K562 (cell line): ENCODE measurements around the gene LAMTOR5. TPM values are rescaled to one million over a fixed set of nuclear protein-coding genes. Genes with fewer than 3 reads are reported as not detected.

Experiments used
- ATAC-seq: fragments of 200-7000 bp; cut with Tn5 transposase; 3 replicates; pipeline ENCODE4 v1.9.1; 2020; ENCODE audit warnings: moderate library complexity
- BruUV-seq: library from RNA; stranded (reverse); fragments of 400-500 nt; replicated peaks from 2 replicates; lab custom pipeline; 2021; lab: Mats Ljungman, UMichigan
- CTCF ChIA-PET: fragments of 300-600 bp; formaldehyde crosslinking; extraction: SDS; loops from one replicate; lab custom pipeline; 2021; ENCODE audit warnings: low intra/inter-chr PET ratio; lab: Yijun Ruan, JAX
- POLR2A ChIA-PET: fragments of 300-600, 350-650 bp; sonication (Branson Sonifier 250); formaldehyde crosslinking; extraction: SDS; loops from one replicate; lab custom pipeline; 2021; ENCODE audit warnings: antibody characterized with exemption, inconsistent platforms; lab: Yijun Ruan, JAX
- DNase-seq, 4 experiments: peaks; one replicate each; pipeline versions ENCODE4 v3.0.0 to v3.0.0-alpha.2; 2011 to 2018; ENCODE audit warnings: low spot score in 3 of 4, mixed read lengths in 3 of 4; ENCODE audit errors: extremely low read depth in 1 of 4
- FAIRE-seq: peaks from 2 replicates; lab custom pipeline; 2011; peaks lifted over from hg19 to GRCh38; lab: Jason Lieb, UNC
- H2AFZ ChIP-seq: 2 replicates; pipeline ENCODE4 v1.6.0; 2011; ENCODE audit warnings: low read depth, low read length, control low read depth, inconsistent platforms
- H3K27ac ChIP-seq: fragments of 200-600 bp; 3 replicates; pipeline ENCODE4 v1.8.0; 2011; ENCODE audit warnings: low read depth, mild to moderate bottlenecking, control low read depth, inconsistent platforms, low read length, moderate library complexity, mixed read lengths; ENCODE audit errors: extremely low read depth
- H3K27me3 ChIP-seq, 2 experiments: fragments of 300-600 bp in 1 of 2; 2 replicates in 1 of 2; 3 replicates in 1 of 2; pipeline versions ENCODE4 v1.6.0 to v1.8.0; 2011; ENCODE audit warnings: inconsistent platforms in 2 of 2, low read length in 2 of 2, mild to moderate bottlenecking in 1 of 2, mixed read lengths in 1 of 2, moderate library complexity in 1 of 2; ENCODE audit not compliant: control insufficient read depth in 2 of 2, insufficient read depth in 2 of 2
- H3K36me3 ChIP-seq: fragments of 300-600 bp; 3 replicates; pipeline ENCODE4 v1.8.0; 2011; ENCODE audit warnings: mild to moderate bottlenecking, low read length, inconsistent platforms; ENCODE audit not compliant: control insufficient read depth, insufficient read depth
- H3K4me1 ChIP-seq, 2 experiments: fragments of 200-600 bp in 1 of 2; replicated peaks in 1 of 2; 2 replicates in 1 of 2; 3 replicates in 1 of 2; pipeline versions ENCODE4 v1.5.1 to v1.8.0; 2011; ENCODE audit warnings: inconsistent platforms in 2 of 2, low read length in 2 of 2, mild to moderate bottlenecking in 1 of 2, mixed read lengths in 1 of 2, moderate library complexity in 1 of 2; ENCODE audit not compliant: control insufficient read depth in 2 of 2, insufficient read depth in 2 of 2
- H3K4me2 ChIP-seq: 2 replicates; pipeline ENCODE4 v1.6.1; 2011; ENCODE audit warnings: low read length, control low read depth, inconsistent platforms, mixed read lengths; ENCODE audit not compliant: insufficient read depth
- H3K4me3 ChIP-seq: fragments of 200-600 bp; sonication (generic), shearing (Covaris generic); 2 replicates; pipeline ENCODE4 v1.5.1; 2016; ENCODE audit warnings: control low read depth, inconsistent platforms
- H3K79me2 ChIP-seq: fragments of 200-600 bp; 3 replicates; pipeline ENCODE4 v1.8.0; 2011; ENCODE audit warnings: low read length, inconsistent platforms; ENCODE audit not compliant: control insufficient read depth, insufficient read depth
- H3K9ac ChIP-seq, 2 experiments: 2 replicates each; pipeline versions ENCODE4 v1.6.0 to v1.6.1; 2011; ENCODE audit warnings: low read depth in 2 of 2, low read length in 2 of 2, control low read depth in 1 of 2, inconsistent platforms in 1 of 2, mild to moderate bottlenecking in 1 of 2, mixed read lengths in 1 of 2; ENCODE audit not compliant: insufficient read depth in 1 of 2
- H3K9me1 ChIP-seq: one replicate; pipeline ENCODE4 v1.6.0; 2011; ENCODE audit warnings: inconsistent platforms, mild to moderate bottlenecking, low read length, moderate library complexity; ENCODE audit not compliant: control insufficient read depth, insufficient read depth
- H3K9me3 ChIP-seq: replicated peaks from 2 replicates; pipeline ENCODE4 v1.5.1; 2011; ENCODE audit warnings: low read depth, low read length, inconsistent platforms; ENCODE audit not compliant: control insufficient read depth, insufficient read depth
- H4K20me1 ChIP-seq: replicated peaks from 2 replicates; pipeline ENCODE4 v1.6.1; 2011; ENCODE audit warnings: low read length, inconsistent platforms, mixed read lengths; ENCODE audit not compliant: control insufficient read depth, insufficient read depth
- EGR1 ChIP-seq: fragments of 450-650 bp; conservative IDR thresholded peaks from 2 replicates; pipeline ENCODE4 v1.6.1; 2017; ENCODE audit warnings: mild to moderate bottlenecking
- ELF2 ChIP-seq: fragments of 250-450 bp; sonication (Bioruptor Pico); IDR thresholded peaks from 2 replicates; pipeline ENCODE4 v1.5.0; 2021; ENCODE audit warnings: mild to moderate bottlenecking
- GTF2F1 ChIP-seq: IDR thresholded peaks from 2 replicates; pipeline ENCODE4 v1.6.1; 2011; ENCODE audit warnings: low read depth, low read length, improper control_type of control experiment
- HNRNPL ChIP-seq: fragments of 200-400 bp; formaldehyde crosslinking; IDR thresholded peaks from 2 replicates; pipeline ENCODE4 v1.6.1; 2017; ENCODE audit warnings: low read depth, mild to moderate bottlenecking, low read length
- ID3 ChIP-seq, 2 experiments: fragments of 250-450 bp in 1 of 2; fragments of 450-650 bp in 1 of 2; sonication (Bioruptor Pico) in 1 of 2; IDR thresholded peaks; 2 replicates each; pipeline versions ENCODE4 v1.6.1 to v1.8.0; 2016 to 2021; ENCODE audit warnings: mild to moderate bottlenecking in 2 of 2, moderate library complexity in 2 of 2, missing compliant biosample characterization in 1 of 2, missing genetic modification characterization in 1 of 2
- JUN ChIP-seq, 2 experiments: sonication (generic) in 1 of 2; formaldehyde crosslinking in 1 of 2; IDR thresholded peaks; 2 replicates each; pipeline versions ENCODE4 v1.6.1 to v1.8.0; 2012 to 2022; ENCODE audit warnings: borderline replicate concordance in 2 of 2, mild to moderate bottlenecking in 2 of 2, improper control_type of control experiment in 1 of 2, low read depth in 1 of 2, low read length in 1 of 2, missing genetic modification reagents in 1 of 2
- KLF16 ChIP-seq: IDR thresholded peaks from 2 replicates; pipeline ENCODE4 v1.6.1; 2016; ENCODE audit warnings: antibody characterized with exemption
- RBBP5 ChIP-seq: fragments of 200-600 bp; sonication (generic); IDR thresholded peaks from 2 replicates; pipeline ENCODE4 v1.6.1; 2012; ENCODE audit warnings: borderline replicate concordance, mild to moderate bottlenecking, low read length, control low read depth, inconsistent platforms; ENCODE audit not compliant: insufficient read depth, poor library complexity, severe bottlenecking
- RNF219 ChIP-seq: fragments of 250-450 bp; sonication (Bioruptor Pico); IDR thresholded peaks from 2 replicates; pipeline ENCODE4 v1.5.0; 2022; ENCODE audit warnings: mild to moderate bottlenecking
- SMARCA4 ChIP-seq: fragments of 450-650 bp; IDR thresholded peaks from 2 replicates; pipeline ENCODE4 v1.6.1; 2016
- SREBF1 ChIP-seq: fragments of 150-350 bp; IDR thresholded peaks from 2 replicates; pipeline ENCODE4 v1.6.1; 2014; ENCODE audit warnings: antibody characterized with exemption, low read depth, low read length, borderline replicate concordance
- ZBTB17 ChIP-seq: fragments of 450-650 bp; formaldehyde crosslinking; IDR thresholded peaks from 2 replicates; pipeline ENCODE4 v1.4.0; 2020; ENCODE audit warnings: mild to moderate bottlenecking
- ZNF280B ChIP-seq: fragments of 250-450 bp; sonication (Bioruptor Pico); IDR thresholded peaks from 2 replicates; pipeline ENCODE4 v1.5.1; 2021; ENCODE audit warnings: mild to moderate bottlenecking
- ZNF324 ChIP-seq: fragments of 250-450 bp; sonication (Bioruptor Pico); IDR thresholded peaks from 2 replicates; pipeline ENCODE4 v1.4.0; 2020; ENCODE audit warnings: mild to moderate bottlenecking
- ZNF518B ChIP-seq: fragments of 250-450 bp; sonication (Bioruptor Pico); IDR thresholded peaks from 2 replicates; pipeline ENCODE4 v1.5.0; 2021; ENCODE audit warnings: mild to moderate bottlenecking, moderate library complexity
- WGBS: fragments of 100-300 bp; shearing (Covaris generic); methylation state at CpG from one replicate; pipeline ENCODE4 v1.1.6; 2016; ENCODE audit warnings: low coverage, mixed read lengths; ENCODE audit not compliant: insufficient coverage; ENCODE audit errors: missing lambda C conversion rate; 5-methylcytosine and 5-hydroxymethylcytosine counted together
- in situ Hi-C: fragments of 300-500 bp; cut with MboI; formaldehyde crosslinking; loops from 4 replicates; pipeline ENCODE4 v1.15.0; 2018; ENCODE audit warnings: inconsistent platforms, mixed read lengths
- intact Hi-C: fragments of 100-400 bp; cut with micrococcal nuclease; formaldehyde crosslinking; loops from 2 replicates; pipeline ENCODE4 v1.14.2; 2022
- polyA plus RNA-seq, 8 experiments: library from polyadenylated mRNA; depleted of rRNA in 4 of 8; stranded (reverse) in 5 of 8; unstranded in 3 of 8; fragments of >200 nt; fragmentation: Nextera tagmentation in 2 of 8; fragmentation: Illumina TruSeq in 1 of 8; extraction: Ambion mirVana in 2 of 8; extraction: Trizol in 1 of 8; gene quantifications; 2 replicates each; pipeline versions ENCODE4 v1.2.1 to v1.2.3, GENCODE V29; 2011 to 2014; ENCODE audit warnings: inconsistent platforms in 1 of 8, missing spikeins in 1 of 8
- total RNA-seq, 7 experiments: library from RNA; depleted of rRNA in 6 of 7; stranded (reverse); fragments of >200 nt in 6 of 7; fragmentation: Illumina TruSeq in 2 of 7; extraction: Trizol in 2 of 7; gene quantifications; 2 replicates each; pipeline versions ENCODE4 v1.2.1 to v1.2.3, GENCODE V29; 2011 to 2021; ENCODE audit warnings: low replicate concordance in 1 of 7

Gene LAMTOR5
- total and polyA plus RNA-seq, 9 of the 15 experiments (the other 6 are each of a cell fraction or from before 2014, with no cell fraction given): 118 to 712 (median 241) TPM

- CTCF ChIA-PET: no interaction called here
- Histone ChIP-seq H3K4me1 (no peaks in the 10 kb centered on the region), H3K79me2 (no peaks in the 10 kb centered on the region), H3K4me3 (no peak overlapping the region), H3K27ac (no peak overlapping the region), H3K9me3 (no peaks in the 10 kb centered on the region), H3K36me3 (peaks cover 10% of the 10 kb centered on the region; the same call in 1 of the 3 replicates), H4K20me1 (no peaks in the 10 kb centered on the region), H3K4me2 (no peak overlapping the region), H3K9ac (no peak overlapping the region), H3K9me1 (no peaks in the 10 kb centered on the region), H2AFZ (no peak overlapping the region), H3K27me3 (no peaks in the 10 kb centered on the region)
- intact Hi-C loops: no loop called here
- peak; percentile 35 for FAIRE-seq
- no TSS peak for BruUV-seq
- in situ Hi-C loops: no loop called here
- POLR2A ChIA-PET: interaction anchor here (0.6 to 3.8 kb wide), 6 partner anchors 8 to 247 kb away, joined by 3 to 17 read pairs (median 3); no protein-coding TSS in a partner anchor
- WGBS: 49% methylated on average over 2 of the region's 2 CpGs
- DNase-seq: no peak
- no peak for ATAC-seq
- TF ChIP-seq SMARCA4: no peak
- TF ChIP-seq ID3 (CRISPR knock-in tag; IDR thresholded peaks at IDR 0.05): no peak
- no peak for TF ChIP-seq ID3 (tag; IDR thresholded peaks at IDR 0.05)
- TF ChIP-seq ZNF324 (CRISPR knock-in tag): no peak
- no peak for TF ChIP-seq ZBTB17 (CRISPR knock-in tag)
- TF ChIP-seq KLF16: no peak
- TF ChIP-seq JUN (IDR thresholded peaks at IDR 0.05; ENCODE audit: borderline replicate concordance, low read depth, low read length): no peak
- no peak for TF ChIP-seq JUN (CRISPR knock-in tag; IDR thresholded peaks at IDR 0.05; ENCODE audit: borderline replicate concordance)
- no peak for TF ChIP-seq SREBF1
- no peak for TF ChIP-seq ZNF280B (CRISPR knock-in tag)
- no peak for TF ChIP-seq GTF2F1
- TF ChIP-seq RBBP5: no peak
- TF ChIP-seq ELF2 (CRISPR knock-in tag): no peak
- TF ChIP-seq RNF219 (CRISPR knock-in tag): no peak
- TF ChIP-seq HNRNPL: no peak
- no peak for TF ChIP-seq EGR1
- TF ChIP-seq ZNF518B (CRISPR knock-in tag): no peak
Observed at GRCh38 chr1:110393286-110393685, 14.2 kb downstream of the LAMTOR5 start.
